GM12864 (cell line): ENCODE results near the gene MT1A.
"Not testable (repeated sequence)": the region's sequence is repeated elsewhere in the genome, so short reads cannot be mapped to it uniquely, and the experiment has no call there.

Source experiments
- DNase-seq: peaks from one replicate; pipeline ENCODE4 v3.0.0-alpha.2; 2011; ENCODE audit warnings: low read depth
- H3K4me3 ChIP-seq: 2 replicates; pipeline ENCODE4 v1.5.1; 2011; ENCODE audit warnings: mild to moderate bottlenecking, low read depth, low read length, control low read depth
- CTCF ChIP-seq: IDR thresholded peaks from 2 replicates; pipeline ENCODE4 v1.5.1; 2011; ENCODE audit warnings: low read depth, mild to moderate bottlenecking, moderate library complexity, low read length, control low read depth, inconsistent platforms; ENCODE audit errors: missing control alignments

Gene MT1A

GRCh38 chr16:56653218-56653617 lies 14.8 kb downstream of the MT1A start:
- TF ChIP-seq CTCF, result no peak
- H3K4me3 ChIP-seq, result no peak overlapping the region
- no peak for DNase-seq

DNA sequence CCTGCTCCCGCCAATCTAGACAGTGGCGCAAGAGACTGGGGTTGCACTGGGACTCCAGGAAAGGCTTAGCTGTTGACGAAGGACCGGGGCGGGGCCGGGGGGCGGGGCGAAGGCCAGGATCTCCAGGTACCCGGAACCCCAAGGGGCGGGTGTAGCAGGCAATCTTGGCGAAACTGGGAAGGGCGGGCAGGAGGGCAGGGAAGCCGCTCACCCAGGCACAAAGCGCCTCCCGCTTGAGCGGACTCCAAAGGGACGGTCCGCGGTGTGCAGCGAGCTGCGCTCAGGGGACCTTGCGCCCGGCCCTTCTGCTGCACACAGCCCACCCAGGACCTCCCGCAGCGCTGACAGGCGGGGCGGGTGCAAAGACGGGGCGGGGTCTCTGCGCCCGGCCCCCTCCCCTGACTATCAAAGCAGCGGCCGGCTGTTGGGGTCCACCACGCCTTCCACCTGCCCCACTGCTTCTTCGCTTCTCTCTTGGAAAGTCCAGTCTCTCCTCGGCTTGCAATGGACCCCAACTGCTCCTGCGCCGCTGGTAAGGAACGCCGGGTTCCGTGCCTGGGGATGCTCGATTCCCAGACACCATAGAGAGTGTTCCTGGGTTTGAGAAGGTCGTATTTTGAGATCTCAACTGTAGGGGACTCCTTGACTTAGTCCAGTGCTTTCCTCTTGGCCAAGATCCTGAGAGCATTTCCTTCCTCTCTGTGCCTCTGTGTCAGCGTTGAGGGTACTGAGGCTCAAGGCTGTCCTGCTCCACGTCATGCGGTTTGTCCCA lies 19.3 kb downstream of the MT1A start, which contains the start of gene MT1F:
MT1F (plus strand) TSS at position 405 of the 772 bp plus-strand sequence; CDS start at position 505, 100 bp downstream.
- DNase-seq, result no peak

GRCh38 chr16:56658327-56658875 lies 19.9 kb downstream of the MT1A start:
- no peak overlapping the region for H3K4me3 ChIP-seq
- TF ChIP-seq CTCF, result no peak
- no peak for DNase-seq

More for the DNA sequence above, 19.3 kb downstream of the MT1A start, which contains the start of gene MT1F:
- peak within 1 kb of the TSS; percentile 56 for H3K4me3 ChIP-seq
- TF ChIP-seq CTCF, result no peak

- no peak for TF ChIP-seq CTCF
- H3K4me3 ChIP-seq, result no peak overlapping the region
- no peak for DNase-seq
These were observed 24.2 kb downstream of the MT1A start for GRCh38 chr16:56662357-56663354.

DNA sequence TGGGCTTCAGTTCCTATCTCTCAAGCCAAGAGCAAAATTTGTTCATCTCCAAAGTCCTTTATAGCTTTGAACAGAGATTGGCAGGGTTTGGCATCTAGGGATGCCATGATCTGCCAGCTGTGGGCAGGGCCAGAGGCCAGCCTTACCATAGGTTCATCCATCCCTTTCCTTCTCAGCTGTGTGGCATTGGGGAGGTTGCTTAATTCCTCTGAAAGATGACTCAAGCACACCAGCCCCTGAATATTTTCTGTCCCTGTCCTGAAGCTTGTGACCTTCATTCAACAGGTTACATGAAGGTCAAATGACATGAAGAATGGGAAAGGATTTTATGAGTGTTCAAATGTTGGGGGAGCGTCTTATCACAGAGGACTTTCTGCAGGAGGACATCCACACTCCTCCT lies 26.0 kb downstream of the MT1A start:
- no peak for TF ChIP-seq CTCF
- no peak overlapping the region for H3K4me3 ChIP-seq
- DNase-seq, result no peak

DNA sequence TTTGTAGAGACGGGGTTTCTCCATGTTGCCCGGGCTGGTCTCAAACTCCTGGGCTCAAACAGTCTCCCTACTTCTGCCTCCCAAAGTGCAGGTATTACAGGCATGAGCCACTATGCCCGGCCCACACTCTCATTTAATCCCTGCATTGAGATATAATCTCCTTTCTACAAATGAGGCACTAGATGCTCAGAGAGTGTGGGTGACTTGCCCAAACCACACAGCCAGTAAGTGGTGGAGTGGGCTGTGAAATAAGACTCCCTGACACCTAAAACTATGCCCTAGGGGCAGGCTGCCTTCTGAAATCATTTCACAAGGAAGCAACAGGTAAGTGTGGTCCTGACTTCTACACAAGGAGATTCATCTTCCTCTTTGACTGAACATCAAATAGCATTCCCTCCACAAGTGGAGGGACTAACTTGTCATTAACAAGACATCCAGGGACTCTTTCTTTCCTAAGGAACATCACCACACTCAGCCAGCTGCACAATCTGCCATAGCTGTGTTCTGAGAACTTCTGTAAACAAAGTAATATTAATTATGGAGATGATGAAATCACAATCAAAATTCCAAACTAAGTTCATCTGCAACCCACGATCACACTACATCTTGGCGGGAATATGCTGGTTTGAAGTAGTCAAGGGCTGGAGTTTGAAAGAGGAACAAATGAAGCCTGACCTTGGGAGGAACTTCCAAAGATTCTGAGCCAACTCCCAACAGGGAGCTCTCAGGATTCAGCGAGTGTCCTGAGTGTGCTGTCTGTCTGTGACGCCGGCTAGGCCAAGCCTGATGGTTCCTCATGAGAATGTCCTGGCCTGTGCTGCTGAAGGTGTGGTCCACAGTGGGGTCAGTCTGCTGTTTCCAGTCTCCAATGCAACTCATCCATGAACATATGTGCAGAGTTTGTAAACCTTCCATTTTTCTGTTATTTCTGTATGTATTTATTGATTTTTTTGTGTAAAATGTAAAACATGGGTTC lies 27.1 kb downstream of the MT1A start:
- not testable (repeated sequence) for DNase-seq, H3K4me3 ChIP-seq
